ENCODE results near the gene ITGBL1.

DNA sequence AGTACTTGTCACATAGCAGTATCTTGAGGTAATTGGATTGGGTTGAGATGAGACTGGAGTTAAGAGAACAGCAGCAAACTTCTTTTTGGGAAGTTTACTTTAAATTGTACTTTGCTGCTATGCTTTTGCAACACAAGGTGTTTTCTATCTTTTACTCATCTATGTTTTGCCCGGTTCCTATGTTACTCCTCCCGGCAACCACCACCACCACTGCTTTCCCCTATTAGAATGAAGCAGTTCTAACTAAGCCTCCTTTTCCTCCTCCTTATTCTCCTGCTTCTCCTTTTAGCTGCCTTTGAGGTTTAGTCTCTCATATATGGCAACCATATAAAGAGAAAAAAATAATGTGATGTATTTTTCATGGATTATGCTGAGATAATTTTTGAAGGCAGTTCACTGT lies 233.5 kb downstream of the ITGBL1 start:
- TF ChIP-seq CTCF (conservative IDR thresholded peaks at IDR 0.05; ENCODE audit: low read length): no peak
- TF ChIP-seq EZH2phosphoT487 (IDR thresholded peaks at IDR 0.05; ENCODE audit: borderline replicate concordance, low read depth, low read length): no peak
